ENCODE measurements around the gene STRN4.

DNA sequence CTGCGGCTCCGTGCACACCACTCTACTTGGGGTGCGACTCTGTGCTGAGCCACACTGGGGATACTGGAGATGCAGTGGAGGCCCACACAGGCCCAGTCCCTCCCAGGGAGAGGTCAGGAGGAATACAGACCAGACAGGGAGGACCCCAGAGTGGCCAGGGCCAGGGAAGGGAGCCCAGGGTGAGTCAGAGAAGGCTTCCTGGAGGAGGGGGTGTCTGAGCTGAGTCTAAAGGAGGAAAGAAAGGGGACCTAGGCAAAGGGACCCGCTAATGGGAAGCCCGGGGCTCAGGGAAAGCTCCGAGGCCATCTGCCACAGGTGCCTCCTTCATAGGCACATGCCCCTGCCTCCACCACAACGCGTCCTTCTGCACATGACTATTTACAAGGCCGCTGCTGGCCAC is 16.1 kb downstream of the STRN4 start:
- TF ChIP-seq, protein P1, sequence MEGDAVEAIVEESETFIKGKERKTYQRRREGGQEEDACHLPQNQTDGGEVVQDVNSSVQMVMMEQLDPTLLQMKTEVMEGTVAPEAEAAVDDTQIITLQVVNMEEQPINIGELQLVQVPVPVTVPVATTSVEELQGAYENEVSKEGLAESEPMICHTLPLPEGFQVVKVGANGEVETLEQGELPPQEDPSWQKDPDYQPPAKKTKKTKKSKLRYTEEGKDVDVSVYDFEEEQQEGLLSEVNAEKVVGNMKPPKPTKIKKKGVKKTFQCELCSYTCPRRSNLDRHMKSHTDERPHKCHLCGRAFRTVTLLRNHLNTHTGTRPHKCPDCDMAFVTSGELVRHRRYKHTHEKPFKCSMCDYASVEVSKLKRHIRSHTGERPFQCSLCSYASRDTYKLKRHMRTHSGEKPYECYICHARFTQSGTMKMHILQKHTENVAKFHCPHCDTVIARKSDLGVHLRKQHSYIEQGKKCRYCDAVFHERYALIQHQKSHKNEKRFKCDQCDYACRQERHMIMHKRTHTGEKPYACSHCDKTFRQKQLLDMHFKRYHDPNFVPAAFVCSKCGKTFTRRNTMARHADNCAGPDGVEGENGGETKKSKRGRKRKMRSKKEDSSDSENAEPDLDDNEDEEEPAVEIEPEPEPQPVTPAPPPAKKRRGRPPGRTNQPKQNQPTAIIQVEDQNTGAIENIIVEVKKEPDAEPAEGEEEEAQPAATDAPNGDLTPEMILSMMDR (IDR thresholded peaks at IDR 0.05), result no peak
- no peak for TF ChIP-seq POLR2A (IDR thresholded peaks at IDR 0.05)
